ENCODE results near the gene IL3.

The IL3 gene

DNA sequence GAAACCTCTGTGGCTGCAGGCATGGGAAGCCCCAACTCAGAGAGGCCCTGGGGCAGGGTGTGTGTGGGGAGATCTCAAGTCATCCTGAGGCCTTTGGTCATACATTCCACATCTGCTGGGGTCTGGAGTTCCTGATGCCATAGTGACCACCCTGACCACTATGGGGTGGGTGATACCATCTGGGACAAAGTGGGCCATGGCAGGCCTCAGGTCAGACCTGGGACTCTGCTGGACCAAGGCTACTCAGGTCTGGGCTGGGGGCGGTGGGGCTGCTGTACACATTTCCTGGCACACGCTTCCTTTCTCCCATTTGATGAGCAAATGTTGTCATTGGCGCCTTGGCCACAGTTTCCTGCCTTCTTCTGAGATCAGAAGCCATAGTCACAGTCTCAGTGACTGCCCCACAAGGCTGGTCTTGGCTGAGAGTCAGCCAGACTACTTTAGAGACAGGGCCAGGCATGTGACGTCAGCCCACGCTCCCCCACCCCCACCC, 33.9 kb upstream of the IL3 start:
- DNase-seq, result no peak

DNA sequence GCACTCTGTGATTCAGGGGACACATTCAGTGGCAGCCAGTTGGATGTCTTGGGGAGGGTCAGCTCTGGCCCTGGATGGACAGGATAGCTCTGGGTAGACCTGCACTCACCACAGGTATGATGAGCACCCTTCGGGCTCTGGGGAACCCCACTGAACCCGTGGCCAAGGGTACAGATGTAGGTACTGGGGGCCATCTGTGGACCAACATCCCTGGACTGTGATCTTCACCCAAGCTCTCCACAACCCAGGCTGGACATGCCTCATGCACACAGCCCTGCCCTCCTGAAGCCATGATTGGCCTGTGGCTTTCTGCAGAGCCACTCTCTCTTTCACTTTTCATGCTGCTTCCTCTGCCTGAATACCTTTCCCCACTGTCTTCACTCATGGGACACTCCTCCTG, 33.4 kb upstream of the IL3 start:
- no peak for DNase-seq

DNA sequence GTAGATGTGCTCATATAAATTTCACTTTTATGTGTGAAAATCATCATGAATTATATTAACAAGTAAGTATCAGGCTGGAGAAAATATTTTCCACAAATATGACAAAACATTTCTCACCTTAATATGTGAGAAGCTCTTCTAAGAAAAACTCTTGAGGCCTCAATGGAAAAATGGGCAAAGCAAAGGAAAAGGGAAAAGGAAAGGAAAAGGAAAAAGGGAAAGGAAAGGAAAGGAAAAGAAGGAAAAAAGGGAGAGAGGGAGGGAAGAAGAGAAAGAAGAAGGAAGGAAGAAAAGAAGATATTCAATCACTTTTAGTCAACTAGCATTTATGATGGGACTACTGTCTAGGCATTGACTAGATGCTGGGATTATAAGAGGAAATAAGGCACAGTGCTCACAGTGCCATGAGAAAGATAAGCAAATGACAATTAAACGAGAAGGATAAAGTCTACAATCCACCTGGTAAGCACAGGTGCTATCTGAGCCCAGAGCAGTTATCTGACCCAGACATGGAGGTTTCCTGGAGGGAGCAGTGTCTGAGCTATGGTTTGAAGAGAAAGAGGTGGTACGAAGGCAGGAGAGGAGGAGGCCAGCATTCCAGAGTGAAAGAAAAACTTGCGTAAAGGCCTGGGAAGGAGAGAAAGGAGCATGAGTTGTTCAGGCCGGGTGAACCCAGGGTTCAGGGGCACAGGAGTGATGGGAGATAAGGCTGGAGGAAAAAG, 30.7 kb upstream of the IL3 start:
- DNase-seq, result no peak

- DNase-seq, result no peak
Measured at GRCh38 chr5:132030610-132031009, 29.8 kb upstream of the IL3 start.

GRCh38 chr5:132032196-132032595, 28.3 kb upstream of the IL3 start:
- DNase-seq, result no peak

- DNase-seq, result no peak
Measured at GRCh38 chr5:132033122-132033521, 27.3 kb upstream of the IL3 start.

GRCh38 chr5:132037353-132037752, 23.1 kb upstream of the IL3 start:
- no peak for DNase-seq

DNA sequence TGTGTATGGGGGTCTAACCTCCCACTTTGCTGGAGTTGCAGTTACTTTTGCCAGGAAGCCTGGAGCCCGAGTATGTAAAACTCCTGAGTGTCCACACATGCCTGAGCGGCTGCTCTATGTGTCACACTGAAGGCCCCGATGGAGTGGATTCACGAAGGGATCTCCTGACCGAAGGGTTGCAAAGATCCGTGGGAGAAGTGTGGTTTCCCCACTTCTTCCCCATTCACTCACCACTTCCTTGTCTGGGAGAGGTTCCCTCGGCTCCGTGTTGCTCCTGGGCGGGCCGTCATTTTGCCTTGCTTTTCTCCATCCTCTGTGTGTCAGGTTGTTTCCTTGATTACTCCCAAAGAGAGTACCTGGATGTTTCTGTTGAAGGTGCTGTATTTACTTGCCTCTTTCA, 16.2 kb upstream of the IL3 start:
- no peak for DNase-seq

DNA sequence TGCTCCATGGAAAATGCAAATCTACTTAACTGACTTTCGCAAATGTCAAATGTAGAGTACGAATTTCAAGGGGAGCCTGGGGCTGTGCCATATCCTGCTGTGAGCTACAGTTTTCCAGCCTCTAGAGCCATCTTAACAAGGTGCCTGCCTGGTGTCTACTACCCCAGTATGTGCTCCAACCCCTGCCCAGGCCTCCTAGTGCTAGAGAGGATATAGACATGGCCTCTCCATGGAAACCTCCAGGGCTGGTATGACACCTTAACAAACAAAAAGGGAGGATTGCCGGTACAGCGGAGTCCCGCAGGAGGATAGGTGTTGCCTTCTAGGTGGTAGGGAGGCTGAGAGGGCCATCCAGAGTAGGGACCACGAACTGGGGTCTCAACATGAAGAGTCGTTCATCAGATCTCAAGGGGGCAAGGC, 13.6 kb upstream of the IL3 start:
- peak; percentile 16 for DNase-seq

GRCh38 chr5:132049093-132049492, 11.4 kb upstream of the IL3 start:
- no peak for DNase-seq

- no peak for DNase-seq
Measured at GRCh38 chr5:132049559-132049958, 10.9 kb upstream of the IL3 start.

- no peak for DNase-seq
Measured at GRCh38 chr5:132050136-132050535, 10.3 kb upstream of the IL3 start.

- peak; percentile 12 for DNase-seq
Measured at GRCh38 chr5:132050661-132051552, 9.5 kb upstream of the IL3 start.

- DNase-seq, result no peak
Measured at GRCh38 chr5:132052520-132052919, 7.9 kb upstream of the IL3 start.

- no peak for DNase-seq
Measured at GRCh38 chr5:132053483-132053882, 7.0 kb upstream of the IL3 start.

DNA sequence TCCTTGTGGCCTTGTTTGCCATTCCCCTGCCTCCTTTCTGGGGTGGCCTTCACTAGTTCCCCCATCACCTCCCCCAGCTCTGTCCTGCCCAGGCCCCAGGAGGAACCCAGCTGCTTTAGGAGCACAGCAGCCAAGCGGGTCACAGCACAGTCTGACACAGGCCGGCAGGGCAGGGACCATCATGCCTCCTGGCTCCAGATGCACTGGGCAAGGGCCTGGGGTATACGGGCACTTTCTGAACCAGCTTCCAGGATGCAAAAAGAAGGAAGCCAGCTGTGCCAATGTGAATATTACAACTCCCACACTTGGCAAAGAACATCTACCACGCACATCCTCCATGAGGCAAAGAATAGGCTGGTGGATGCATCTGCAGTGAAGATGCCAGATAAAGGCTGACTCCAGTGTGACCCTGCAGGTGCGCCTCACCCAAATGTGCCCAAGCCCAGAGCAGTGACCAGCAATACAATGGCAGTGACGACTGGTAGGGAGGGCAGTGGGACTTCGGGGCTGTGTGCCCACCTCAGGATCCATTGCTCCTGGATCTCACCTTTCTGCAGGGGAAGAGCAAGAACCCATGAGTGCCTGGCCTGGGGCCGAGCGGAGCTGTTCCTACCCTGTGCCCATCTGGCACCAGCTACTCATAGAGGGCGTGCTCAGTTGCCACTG, 6.3 kb upstream of the IL3 start:
- DNase-seq, result no peak

DNA sequence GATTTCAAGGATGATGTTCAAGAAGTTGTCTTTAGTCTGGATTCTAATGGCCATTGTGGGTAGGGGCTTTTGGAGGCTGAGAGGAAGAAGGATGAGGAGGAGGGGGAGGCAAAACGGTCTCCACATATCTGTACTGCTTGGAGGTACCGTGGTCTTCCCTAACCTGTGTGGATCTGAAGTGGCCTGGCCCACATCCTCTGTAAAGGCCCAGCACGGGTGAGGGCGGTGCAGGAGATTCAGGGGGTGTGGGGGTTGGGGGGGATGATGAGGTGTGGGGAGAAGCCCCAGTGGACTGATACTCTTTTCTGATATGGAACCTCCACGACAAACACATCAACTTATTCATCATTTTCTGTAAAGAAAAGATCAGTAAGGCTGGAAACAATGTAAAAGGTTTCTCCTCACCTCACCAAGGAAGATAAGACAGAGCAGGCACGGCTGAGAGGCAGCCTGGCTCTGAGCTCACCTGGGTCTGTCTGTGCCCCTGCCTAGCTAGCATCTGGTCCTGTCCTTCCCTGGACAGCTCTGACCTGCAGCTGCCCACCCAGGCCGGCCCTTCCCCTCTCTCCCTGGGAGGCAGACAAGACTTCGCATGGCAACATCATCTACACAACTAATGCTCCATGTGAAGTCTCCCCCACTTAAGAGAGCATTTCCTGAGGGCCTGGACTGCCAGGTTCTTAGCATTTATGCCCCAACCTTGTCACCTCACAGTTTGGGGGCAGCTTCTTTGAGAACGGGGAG, 5.6 kb upstream of the IL3 start:
- no peak for DNase-seq

DNA sequence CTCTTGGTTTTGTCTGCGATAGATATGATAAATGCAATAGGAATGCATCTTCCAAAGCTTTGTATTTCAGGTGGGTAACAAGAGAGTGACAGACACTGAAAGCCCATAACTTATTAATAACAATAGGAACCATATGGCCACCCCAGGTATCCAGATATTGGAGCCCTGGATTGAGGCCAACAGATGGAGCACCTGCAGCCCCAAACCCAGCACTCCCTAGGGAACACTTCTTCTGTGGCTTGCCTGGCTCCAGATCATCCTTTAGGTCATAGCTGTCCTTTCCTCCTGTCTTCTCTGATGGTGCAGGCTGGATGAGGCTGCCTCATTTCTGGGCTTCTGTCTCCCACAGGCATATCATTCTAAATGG, 5.0 kb upstream of the IL3 start:
- DNase-seq, result peak; percentile 2

DNA sequence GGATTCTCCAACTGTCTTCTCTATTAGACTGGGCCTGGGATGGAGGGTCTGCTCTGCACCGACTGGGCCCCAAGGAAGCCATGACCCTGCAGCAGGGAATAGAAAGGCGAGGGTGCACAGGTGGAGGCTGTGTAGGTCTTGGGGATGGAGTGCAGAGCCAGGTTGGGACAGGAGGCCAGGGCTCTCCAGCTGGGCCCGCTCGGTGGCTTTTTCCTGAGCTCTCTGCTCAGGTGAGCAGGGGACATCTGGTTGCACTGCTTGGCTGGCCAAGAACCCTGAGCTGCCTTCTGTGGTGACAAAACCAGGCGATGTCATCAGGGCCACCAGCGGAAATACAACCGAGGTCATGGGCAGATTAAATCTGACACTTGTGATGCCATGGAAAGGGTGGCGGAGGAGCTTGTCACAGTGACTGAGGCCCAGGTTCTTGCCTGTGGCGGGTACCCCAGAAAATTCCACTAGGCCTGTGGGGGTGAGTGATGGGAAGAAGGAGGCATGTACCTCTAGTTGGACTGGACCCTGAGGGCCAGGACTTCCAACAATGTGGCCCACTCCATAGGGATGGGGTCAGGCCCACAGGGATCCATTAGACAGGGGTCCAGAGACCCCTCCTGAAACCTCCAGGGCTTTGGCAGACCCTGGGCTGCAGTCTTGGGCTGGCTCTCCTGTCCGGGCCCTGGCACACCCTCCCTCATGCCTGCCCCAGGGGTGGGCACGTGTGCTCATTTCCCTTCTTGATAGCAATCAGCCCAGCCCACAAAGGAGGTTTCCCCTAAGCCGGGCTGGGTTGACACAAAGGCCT, 4.4 kb upstream of the IL3 start:
- no peak for DNase-seq

GRCh38 chr5:132056610-132057497, 3.6 kb upstream of the IL3 start:
- DNase-seq, result no peak
